GM18951 (cell line): ENCODE data around the gene ROCK2.

Experiments used
- POLR2A ChIP-seq: IDR thresholded peaks from 4 replicates; pipeline ENCODE4 v1.6.1; 2011; ENCODE audit warnings: mild to moderate bottlenecking; ENCODE audit not compliant: insufficient read length, insufficient read depth; ENCODE audit errors: extremely low read depth
- in situ Hi-C: fragments of 300-500 bp; cut with MboI; formaldehyde crosslinking; loops from one replicate; pipeline ENCODE4 v1.12.0; 2022; ENCODE audit warnings: low sequenced_read_pairs, mixed read lengths, inconsistent platforms; ENCODE audit not compliant: unreplicated experiment

Gene ROCK2

DNA sequence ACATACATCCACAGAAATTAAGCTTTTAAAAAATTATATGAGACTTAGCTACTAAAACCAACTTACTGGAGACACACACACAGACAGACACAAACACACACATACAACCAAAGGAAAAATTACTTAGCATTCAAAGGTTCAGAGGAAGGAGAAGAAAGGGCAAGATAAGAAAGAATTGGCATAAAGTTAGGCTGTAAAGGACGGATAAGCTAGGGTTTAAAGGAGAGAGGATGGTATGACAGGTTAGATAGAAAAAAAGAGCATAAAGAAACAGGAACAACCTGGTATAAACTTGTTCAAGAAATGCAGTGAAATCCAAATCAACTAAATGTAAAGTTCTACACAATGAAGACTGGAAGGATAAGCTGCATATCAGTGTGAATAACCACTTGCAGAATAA lies 115.7 kb downstream of the ROCK2 start:
- in situ Hi-C loops, result no loop called here
- TF ChIP-seq POLR2A, result no peak

DNA sequence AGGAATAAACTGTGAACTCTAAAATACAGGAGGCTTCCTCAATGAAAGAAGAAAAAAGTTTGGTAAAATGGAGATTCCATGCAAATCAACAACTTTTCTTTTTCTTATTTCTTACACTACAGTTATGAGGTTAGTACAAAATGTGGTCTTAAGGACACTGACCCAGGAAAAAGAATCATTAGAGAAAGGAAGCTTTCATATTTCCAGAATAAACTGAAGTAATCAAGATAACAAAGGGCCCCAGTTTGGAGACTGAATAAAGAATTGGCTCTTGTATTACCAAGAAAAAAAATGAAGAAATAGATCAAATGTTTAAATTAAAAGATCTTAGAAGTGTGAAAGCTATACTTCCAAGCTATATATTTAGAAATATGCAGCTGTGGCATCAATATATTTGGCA lies 116.8 kb downstream of the ROCK2 start:
- in situ Hi-C loops, result no loop called here
- no peak for TF ChIP-seq POLR2A

DNA sequence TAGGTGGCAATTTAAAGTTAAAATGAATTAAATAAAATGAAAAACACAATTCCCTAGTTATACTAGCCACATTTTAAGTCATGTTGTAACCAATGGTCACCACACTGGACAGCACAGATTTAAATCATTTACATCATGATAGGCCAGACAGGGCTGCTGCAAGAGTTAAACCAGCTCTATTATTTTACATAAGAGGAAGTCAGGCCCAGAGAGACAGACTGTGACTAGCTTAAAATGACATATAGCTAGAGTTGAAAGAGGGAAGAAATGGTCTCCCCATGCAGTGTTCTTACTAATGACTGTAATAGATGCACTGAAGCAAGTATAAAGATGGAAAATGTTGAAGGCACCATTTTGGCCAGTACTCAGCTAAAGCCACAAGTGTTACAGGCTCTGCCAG lies 119.5 kb downstream of the ROCK2 start:
- no peak for TF ChIP-seq POLR2A
- in situ Hi-C loops, result no loop called here

DNA sequence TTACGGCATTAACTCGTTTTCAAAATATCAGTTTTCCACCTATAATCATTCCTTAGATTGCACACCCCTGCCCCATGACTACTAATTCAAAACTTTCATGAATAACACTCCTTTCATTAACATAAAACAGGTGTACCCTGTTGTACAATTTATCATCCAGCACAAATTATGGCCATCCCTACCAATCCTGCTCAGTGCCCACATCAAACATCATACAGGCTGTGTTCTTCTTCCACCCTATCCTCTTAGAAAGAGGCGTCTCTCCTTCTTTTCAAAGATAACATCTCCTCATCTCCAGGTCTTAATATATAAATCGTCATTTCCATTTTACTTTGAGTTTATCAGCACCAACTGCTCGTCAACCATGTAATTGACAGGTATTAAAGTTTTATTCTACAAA lies 121.6 kb downstream of the ROCK2 start:
- in situ Hi-C loops, result no loop called here
- no peak for TF ChIP-seq POLR2A

DNA sequence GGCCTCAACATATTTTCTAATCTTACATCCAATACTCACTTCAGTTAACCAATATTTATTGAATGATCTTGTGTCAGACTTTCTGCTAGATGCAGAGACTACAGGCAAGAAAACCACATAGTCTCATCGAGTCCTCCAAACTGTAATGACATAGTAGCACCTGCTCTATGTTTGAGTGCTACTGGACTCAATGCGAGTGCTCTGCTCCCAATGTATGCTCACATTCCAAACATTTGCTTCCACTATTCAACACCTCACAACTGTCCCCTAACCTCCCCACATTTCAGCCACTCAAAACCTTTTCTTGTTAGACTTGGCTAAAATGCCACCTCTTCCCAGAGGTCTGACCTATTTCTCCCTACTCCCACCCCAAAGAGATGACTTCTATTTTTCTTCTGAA lies 124.0 kb downstream of the ROCK2 start:
- TF ChIP-seq POLR2A, result no peak
- in situ Hi-C loops, result no loop called here

DNA sequence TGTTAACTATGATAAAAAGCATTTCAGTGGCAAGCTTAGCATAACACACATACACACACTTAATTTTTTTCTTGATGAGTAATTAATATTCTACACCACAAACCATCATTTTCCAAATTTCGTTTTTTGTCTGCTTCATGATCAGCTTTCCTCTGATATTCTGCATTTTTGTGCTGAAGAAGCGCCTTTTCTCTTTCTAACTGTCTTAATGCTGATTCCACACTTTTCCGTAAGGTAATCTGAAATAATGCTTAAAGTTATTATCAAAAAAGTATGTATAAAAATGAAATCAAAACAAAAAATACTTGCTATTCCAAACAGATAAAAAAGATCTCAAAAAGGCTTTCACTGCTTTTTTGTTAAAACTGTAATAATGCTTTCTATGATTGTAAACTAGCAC lies 129.0 kb downstream of the ROCK2 start:
- no peak for TF ChIP-seq POLR2A
- in situ Hi-C loops, result no loop called here

DNA sequence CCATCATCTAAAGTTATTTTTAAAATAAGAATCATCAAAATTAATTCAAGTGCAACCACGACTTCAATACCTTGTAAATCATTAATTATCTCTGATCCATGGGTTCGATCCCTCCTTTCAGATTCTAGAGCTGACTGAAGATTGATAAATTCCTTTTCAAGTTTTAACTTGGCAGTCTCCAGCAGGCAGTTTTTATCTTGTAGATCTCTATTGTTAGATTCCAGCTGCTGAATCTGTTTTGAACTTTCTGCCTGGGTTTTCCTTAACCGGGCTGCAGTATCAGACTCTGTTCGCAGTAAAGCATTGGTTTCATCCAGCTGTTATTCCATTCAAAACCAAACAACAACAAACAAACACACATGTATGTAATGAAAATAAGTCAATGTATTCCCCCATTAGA lies 129.7 kb downstream of the ROCK2 start:
- no peak for TF ChIP-seq POLR2A
- in situ Hi-C loops, result no loop called here

DNA sequence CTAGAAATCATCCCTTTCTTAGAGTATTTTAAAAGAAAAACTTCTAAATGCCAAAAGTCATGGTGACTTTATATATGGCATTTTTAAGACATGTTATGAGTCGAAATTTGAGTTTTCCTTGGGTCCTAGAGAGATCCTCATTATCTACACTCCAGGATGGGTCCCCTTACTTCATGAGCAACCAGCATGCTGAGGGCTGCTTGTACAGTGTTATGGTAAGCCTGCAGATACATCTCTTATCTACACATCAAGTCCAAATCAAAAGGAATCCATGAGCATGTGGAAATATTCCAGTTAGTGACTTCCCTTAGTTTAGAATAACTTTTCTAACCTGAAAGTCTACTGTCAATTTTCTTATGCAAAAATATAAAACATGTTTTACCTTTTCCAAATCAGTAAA lies 130.5 kb downstream of the ROCK2 start:
- TF ChIP-seq POLR2A, result no peak
- in situ Hi-C loops, result no loop called here

DNA sequence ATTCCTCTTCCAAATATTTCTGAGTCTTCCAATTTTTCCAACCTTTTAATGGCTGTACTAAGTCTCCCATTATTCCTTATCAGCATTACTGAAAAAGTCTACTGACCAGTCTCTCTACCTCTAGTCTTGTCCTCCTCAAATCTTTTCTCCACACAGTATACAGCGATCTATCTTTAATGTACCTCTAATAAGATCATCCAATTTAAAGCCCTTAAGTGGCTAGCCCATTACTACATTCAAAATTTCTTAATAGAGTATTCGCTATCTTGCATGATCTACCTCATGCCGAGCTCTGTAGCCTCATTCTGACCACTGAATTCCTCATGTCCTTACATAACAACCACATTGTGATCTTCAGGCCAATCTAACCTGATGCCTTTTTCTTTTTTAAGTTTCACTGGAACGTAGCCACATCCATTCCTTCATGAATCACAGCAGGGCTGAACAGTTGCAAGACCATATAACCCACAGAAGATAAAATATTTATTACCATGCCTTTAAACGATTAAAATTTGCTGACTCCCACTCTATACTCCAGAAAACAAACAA lies 131.3 kb downstream of the ROCK2 start:
- TF ChIP-seq POLR2A, result no peak
- in situ Hi-C loops, result no loop called here

DNA sequence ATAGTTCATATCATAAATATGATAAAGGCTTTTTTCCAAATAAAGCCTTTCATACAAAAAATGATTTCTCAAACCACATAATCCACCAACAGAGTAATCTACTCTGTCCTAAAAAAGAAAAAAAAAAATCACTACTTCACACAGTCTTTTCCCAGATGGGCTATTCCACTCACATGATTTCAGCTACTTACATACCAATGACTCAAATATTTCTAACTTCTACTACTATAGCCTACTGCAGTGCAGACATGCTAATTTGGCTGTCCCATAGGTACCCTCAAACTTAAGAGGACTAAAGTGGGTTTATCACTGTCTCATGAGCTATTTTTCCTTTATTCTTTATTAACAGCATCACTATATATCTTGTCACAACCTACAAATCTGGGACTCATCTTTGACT lies 131.8 kb downstream of the ROCK2 start:
- in situ Hi-C loops, result no loop called here
- no peak for TF ChIP-seq POLR2A

DNA sequence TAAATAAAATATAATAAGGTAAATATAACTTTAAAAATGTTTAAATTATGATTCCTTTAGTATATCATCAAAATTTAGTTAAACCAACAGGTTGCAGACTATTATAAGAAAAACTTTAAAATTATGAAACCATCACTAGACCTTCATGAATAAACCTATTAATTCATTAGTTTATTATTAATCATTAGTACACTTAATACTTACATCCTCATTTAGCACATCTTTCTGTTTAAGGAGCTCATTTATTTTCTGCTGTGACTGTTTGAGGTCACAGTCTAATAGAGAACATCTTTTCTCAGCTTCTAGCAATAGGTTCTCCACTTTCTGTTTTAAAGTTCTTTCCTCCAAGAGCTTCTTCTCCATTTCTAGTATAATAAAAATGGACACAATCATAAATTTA lies 136.4 kb downstream of the ROCK2 start:
- in situ Hi-C loops, result no loop called here
- no peak for TF ChIP-seq POLR2A

DNA sequence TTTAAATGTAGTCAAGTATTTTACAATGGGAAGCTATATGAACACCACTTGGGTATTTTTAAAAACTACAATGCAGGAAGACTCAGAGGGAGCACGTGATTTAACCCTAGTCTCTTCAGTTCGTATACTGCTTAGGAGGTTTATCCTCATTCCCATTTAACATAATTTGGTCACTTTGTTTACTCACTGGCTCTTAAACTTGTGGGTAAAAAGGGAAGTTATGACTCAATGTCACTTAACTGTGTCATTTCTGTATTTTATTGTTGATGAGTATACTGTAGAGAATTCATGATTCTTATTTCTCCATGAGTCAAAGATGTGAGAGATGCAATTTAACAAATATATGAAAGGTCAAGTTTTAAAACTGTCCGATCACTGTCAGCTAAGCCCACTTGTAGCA lies 141.0 kb downstream of the ROCK2 start:
- no peak for TF ChIP-seq POLR2A
- in situ Hi-C loops, result no loop called here

DNA sequence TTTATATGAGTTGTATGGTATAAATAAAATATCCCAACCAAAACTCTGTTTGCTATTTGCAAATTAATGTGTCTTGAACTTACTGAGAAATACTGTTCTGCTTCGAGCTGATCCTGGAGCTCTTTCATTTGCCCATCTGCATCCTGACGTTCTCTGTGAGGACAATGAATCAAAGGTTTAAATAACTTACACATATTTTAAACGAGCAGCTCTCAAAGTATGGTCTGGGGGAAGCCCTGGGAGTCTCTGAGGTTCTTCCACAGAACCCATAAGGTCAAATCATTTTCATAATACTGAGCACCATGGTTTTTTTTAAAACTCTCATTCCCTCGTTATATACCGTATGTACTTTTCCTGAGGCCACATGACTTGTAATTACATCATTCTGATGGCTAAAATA lies 142.5 kb downstream of the ROCK2 start:
- TF ChIP-seq POLR2A, result no peak
- in situ Hi-C loops, result no loop called here

DNA sequence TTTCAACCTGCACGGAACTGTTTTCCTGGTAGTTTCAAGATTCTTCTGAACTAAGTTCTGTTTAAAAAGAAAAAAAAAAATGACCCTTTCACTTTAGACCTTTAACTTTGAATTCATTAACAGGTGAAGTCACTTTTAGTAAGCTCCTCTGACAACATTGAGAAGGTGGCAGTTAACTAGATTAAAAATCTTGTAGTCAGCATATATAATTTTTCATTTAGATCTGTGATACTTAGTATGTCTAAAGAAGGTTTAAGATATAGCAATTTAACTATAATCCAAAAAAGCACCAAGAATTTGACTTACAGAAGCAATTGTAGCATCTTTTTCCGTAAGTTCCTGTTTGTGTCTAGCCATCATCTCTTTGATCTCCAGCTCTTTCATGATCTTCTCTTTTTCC lies 143.8 kb downstream of the ROCK2 start:
- in situ Hi-C loops, result no loop called here
- TF ChIP-seq POLR2A, result no peak

DNA sequence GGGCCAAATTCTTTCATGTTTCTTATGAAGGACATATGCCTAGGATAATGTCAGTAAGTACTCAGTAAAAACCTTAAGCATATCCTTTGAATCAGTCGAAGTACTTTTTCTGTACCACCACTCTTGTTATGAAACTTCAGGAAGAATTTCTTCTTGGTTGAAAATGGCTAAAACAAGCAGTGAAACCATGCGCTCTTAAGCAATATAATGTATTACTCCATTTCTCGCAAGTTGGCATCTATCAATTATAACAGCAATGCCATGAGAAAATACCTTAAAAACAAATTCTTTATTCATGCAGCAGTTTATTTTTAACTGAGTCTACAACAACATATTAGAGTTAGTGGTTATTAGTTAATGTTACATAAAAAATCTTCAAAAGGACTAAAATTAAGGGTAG lies 148.2 kb downstream of the ROCK2 start:
- TF ChIP-seq POLR2A, result no peak

More for the DNA sequence above, 148.2 kb downstream of the ROCK2 start:
- in situ Hi-C loops, result no loop called here
